ENCODE measurements around the gene SPRR1A. TPM values are rescaled to one million over a fixed set of nuclear protein-coding genes. Genes with fewer than 3 reads are reported as not detected.

SPRR1A gene, protein sequence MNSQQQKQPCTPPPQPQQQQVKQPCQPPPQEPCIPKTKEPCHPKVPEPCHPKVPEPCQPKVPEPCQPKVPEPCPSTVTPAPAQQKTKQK
- total RNA-seq (ENCODE audit: low replicate concordance), result not detected in 2 replicates

DNA sequence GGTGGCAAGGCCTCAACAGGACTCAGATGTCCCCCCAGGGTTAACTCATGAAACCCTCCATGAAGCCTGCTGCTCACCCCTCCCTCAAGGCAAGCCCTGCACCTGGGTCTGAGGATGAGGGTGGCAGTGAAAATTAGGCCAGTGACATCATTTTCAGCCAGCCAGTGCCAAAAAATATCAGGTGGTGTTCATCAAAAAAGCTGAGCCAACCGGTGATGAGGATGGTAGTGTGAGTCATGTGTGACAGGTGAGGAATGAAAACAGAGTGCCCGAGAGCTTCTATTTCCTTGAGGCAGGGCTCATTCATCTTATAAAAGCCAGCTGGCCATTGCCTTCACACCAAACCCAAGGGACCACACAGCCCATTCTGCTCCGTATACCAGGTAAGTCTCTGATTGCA, at the start of gene SPRR1A:
TSS of gene SPRR1A (plus strand) at position 339 of the 400 bp plus-strand sequence. CDS start 1,150 bp downstream, outside the sequence.

DNA sequence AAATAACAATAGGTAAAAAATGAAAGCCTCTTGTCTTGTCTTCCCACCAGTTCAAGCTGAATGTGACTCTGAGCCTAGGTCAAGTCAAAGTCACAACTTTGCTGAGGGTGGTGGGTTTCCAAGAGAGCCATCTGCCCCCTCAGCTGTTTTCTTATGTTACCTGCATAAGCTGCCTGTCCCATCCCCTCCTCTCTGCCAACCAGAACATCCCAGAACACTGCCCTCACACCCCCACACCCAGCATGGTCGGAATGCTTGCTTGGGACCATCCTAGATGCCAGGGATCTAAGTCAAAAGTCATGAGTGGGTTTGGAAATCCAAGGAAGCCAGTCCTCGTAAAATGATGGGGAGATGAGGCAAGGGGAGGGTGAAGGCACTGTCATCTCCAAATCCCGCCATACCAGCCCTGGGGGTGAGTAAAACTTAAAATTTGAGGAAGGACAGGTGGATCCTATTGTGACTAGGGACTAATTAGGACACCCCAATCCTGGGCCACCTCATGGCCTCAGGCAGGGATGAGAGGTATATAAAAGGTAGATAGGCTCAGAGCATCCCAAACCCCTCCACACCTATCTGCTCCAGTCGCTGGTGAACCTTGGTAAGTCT, 37.1 kb upstream of the SPRR1A start, which contains the start of gene SPRR5:
TSS of gene SPRR5 (plus strand) at position 556 of the 606 bp plus-strand sequence. CDS start 1,349 bp downstream, outside the sequence.

DNA sequence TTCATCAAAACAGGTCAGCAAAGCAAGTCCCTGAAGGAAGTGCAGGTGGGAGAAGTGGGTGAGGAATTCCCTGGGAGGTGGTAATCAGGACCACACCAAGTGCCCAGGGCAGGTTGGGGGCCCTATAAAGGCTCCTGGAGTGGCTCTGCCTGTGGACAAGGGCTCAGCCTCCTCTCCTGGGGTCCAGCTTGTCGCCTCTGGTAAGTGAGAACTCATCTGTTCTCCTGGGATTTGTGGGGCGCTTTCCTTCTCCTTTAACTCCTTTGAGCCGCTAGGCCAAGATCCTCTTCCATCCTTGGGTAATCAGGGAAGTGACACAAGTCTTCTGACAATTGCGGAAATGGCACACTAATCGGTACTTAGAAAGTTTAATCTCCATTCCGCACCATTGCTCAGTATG, 13.4 kb upstream of the SPRR1A start, which contains the start of gene SPRR4:
TSS of gene SPRR4 (plus strand) at position 154 of the 400 bp plus-strand sequence. CDS start 1,243 bp downstream, outside the sequence.

GRCh38 chr1:153001382-153001781, 17.5 kb downstream of the SPRR1A start, which contains the start of gene SPRR3:
TSS of gene SPRR3 (plus strand) at chr1:153001749. CDS start at chr1:153003021, 1,272 bp downstream.

DNA sequence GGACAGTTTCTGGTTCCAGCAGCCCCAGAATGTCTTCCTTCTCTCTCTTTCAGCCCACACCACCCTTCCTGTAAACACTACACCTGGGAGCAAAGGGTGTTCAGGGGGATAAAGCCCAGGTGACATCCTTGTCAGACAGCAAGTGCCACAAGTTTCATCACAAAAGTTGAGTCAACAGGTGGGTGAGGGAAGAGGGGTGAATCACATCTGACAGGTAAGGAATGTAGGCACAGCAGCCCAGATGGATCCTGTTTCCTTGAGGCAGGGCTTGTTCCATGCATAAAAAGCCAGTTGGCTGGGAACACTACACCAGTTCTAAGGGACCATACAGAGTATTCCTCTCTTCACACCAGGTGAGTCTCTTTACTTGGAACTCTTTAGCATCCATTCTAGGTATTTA, 47.0 kb downstream of the SPRR1A start, which contains the start of gene SPRR1B:
TSS of gene SPRR1B (plus strand) at position 309 of the 400 bp plus-strand sequence. CDS start 1,143 bp downstream, outside the sequence.

Other genes starting within 250 kb of the SPRR1A start
- not detected in 2 replicates for gene KPRP, start 226.1 kb upstream of the SPRR1A start, total RNA-seq (ENCODE audit: low replicate concordance)
- gene LCE1F, start 208.9 kb upstream of the SPRR1A start, total RNA-seq (ENCODE audit: low replicate concordance), result not detected in 2 replicates
- gene LCE1E, start 197.8 kb upstream of the SPRR1A start, total RNA-seq (ENCODE audit: low replicate concordance), result not detected in 2 replicates
- not detected in 2 replicates for gene LCE1D, start 187.4 kb upstream of the SPRR1A start, total RNA-seq (ENCODE audit: low replicate concordance)
- not detected in 2 replicates for gene LCE1C, start 177.4 kb upstream of the SPRR1A start, total RNA-seq (ENCODE audit: low replicate concordance)
- not detected in 2 replicates for gene LCE1B, start 172.1 kb upstream of the SPRR1A start, total RNA-seq (ENCODE audit: low replicate concordance)
- gene LCE1A, start 156.6 kb upstream of the SPRR1A start, total RNA-seq (ENCODE audit: low replicate concordance), result not detected in 2 replicates
- gene LCE6A, start 141.2 kb upstream of the SPRR1A start, total RNA-seq (ENCODE audit: low replicate concordance), result not detected in 2 replicates
- gene LCE7A, start 124.1 kb upstream of the SPRR1A start, total RNA-seq (ENCODE audit: low replicate concordance), result not detected in 2 replicates
- 0.35 TPM in 1 of 2 replicates, not detected in the other for gene SMCP, start 105.8 kb upstream of the SPRR1A start, total RNA-seq (ENCODE audit: low replicate concordance)
- gene IVL, start 75.5 kb upstream of the SPRR1A start, total RNA-seq (ENCODE audit: low replicate concordance), result not detected in 2 replicates
- gene SPRR5, start 36.9 kb upstream of the SPRR1A start, total RNA-seq (ENCODE audit: low replicate concordance), result not detected in 2 replicates
- not detected in 2 replicates for gene SPRR4, start 13.4 kb upstream of the SPRR1A start, total RNA-seq (ENCODE audit: low replicate concordance)
- not detected in 2 replicates for gene SPRR3, start 17.7 kb downstream of the SPRR1A start, total RNA-seq (ENCODE audit: low replicate concordance)
- gene SPRR1B, start 47.1 kb downstream of the SPRR1A start, total RNA-seq (ENCODE audit: low replicate concordance), result not detected in 2 replicates
- not detected in 2 replicates for gene SPRR2D, start 57.0 kb downstream of the SPRR1A start, total RNA-seq (ENCODE audit: low replicate concordance)
- gene SPRR2A, start 73.4 kb downstream of the SPRR1A start, total RNA-seq (ENCODE audit: low replicate concordance), result not detected in 2 replicates
- not detected in 2 replicates for gene SPRR2B, start 87.5 kb downstream of the SPRR1A start, total RNA-seq (ENCODE audit: low replicate concordance)
- gene SPRR2E, start 110.4 kb downstream of the SPRR1A start, total RNA-seq (ENCODE audit: low replicate concordance), result not detected in 2 replicates
- gene SPRR2F, start 129.4 kb downstream of the SPRR1A start, total RNA-seq (ENCODE audit: low replicate concordance), result not detected in 2 replicates
- not detected in 2 replicates for gene SPRR2G, start 166.8 kb downstream of the SPRR1A start, total RNA-seq (ENCODE audit: low replicate concordance)
- gene LELP1, start 219.3 kb downstream of the SPRR1A start, total RNA-seq (ENCODE audit: low replicate concordance), result not detected in 2 replicates
- gene PRR9, start 233.5 kb downstream of the SPRR1A start, total RNA-seq (ENCODE audit: low replicate concordance), result not detected in 2 replicates

Measured in smooth muscle cell of the coronary artery (primary cell).